WTC11 (cell line): Measurements from ENCODE around the gene UGT1A10. TPM values are rescaled to one million over a fixed set of nuclear protein-coding genes. Genes with fewer than 3 reads are reported as not detected.

ENCODE experiments used
- ATAC-seq: fragments of 200-7000 bp; cut with Tn5 transposase; 2 replicates; pipeline ENCODE4 v1.10.0; 2021; ENCODE audit warnings: mild to moderate bottlenecking, moderate library complexity
- CTCF ChIA-PET: fragments of 300-600 bp; sonication (Branson Sonifier 250); formaldehyde crosslinking; loops from one replicate; lab custom pipeline; 2021; ENCODE audit warnings: antibody characterized with exemption; lab: Charles Lee
- POLR2A ChIA-PET: fragments of 350-600 bp; sonication (Branson Sonifier 250); formaldehyde crosslinking; loops from one replicate; lab custom pipeline; 2021; ENCODE audit warnings: antibody characterized with exemption; lab: Charles Lee
- DNase-seq: peaks from one replicate; pipeline ENCODE4 v3.0.0; 2021; ENCODE audit warnings: low spot score
- H3K27ac Mint-ChIP-seq: 2 replicates; pipeline ENCODE4 v1.8.0; 2021; ENCODE audit warnings: mixed read lengths
- H3K27me3 Mint-ChIP-seq: 2 replicates; pipeline ENCODE4 v1.8.0; 2021; ENCODE audit warnings: low read depth, mild to moderate bottlenecking, moderate library complexity, mixed read lengths
- H3K36me3 Mint-ChIP-seq: 2 replicates; pipeline ENCODE4 v1.8.0; 2021; ENCODE audit warnings: mixed read lengths
- H3K4me1 Mint-ChIP-seq: 2 replicates; pipeline ENCODE4 v1.8.0; 2022; ENCODE audit warnings: mixed read lengths
- H3K4me3 Mint-ChIP-seq: 2 replicates; pipeline ENCODE4 v1.8.0; 2021; ENCODE audit warnings: mild to moderate bottlenecking, moderate library complexity, mixed read lengths
- H3K9me3 Mint-ChIP-seq: 2 replicates; pipeline ENCODE4 v1.8.0; 2021; ENCODE audit warnings: mixed read lengths
- ATF1 ChIP-seq: sonication (generic); formaldehyde crosslinking; IDR thresholded peaks from 2 replicates; pipeline ENCODE4 v1.8.1; 2023; ENCODE audit warnings: mild to moderate bottlenecking, moderate library complexity, missing genetic modification reagents
- FOXP1 ChIP-seq: sonication (generic); formaldehyde crosslinking; IDR thresholded peaks from 2 replicates; pipeline ENCODE4 v1.8.0; 2022; ENCODE audit warnings: missing genetic modification reagents, mild to moderate bottlenecking, moderate library complexity, borderline replicate concordance
- GTF2I ChIP-seq: fragments of 250-450 bp; sonication (Bioruptor Pico); conservative IDR thresholded peaks from 2 replicates; pipeline ENCODE4 v1.4.0; 2021; ENCODE audit warnings: mild to moderate bottlenecking
- HMGA2 ChIP-seq: fragments of 250-450 bp; sonication (Bioruptor Pico); IDR thresholded peaks from 2 replicates; pipeline ENCODE4 v1.4.0; 2021; ENCODE audit warnings: mild to moderate bottlenecking, moderate library complexity
- MYBL2 ChIP-seq: sonication (generic); formaldehyde crosslinking; IDR thresholded peaks from 2 replicates; pipeline ENCODE4 v1.8.1; 2023; ENCODE audit warnings: mild to moderate bottlenecking, moderate library complexity, missing genetic modification reagents
- NFYB ChIP-seq: sonication (generic); formaldehyde crosslinking; conservative IDR thresholded peaks from 2 replicates; pipeline ENCODE4 v1.8.0; 2022; ENCODE audit warnings: low read depth, missing genetic modification reagents
- NR3C1 ChIP-seq: sonication (generic); formaldehyde crosslinking; conservative IDR thresholded peaks from 2 replicates; pipeline ENCODE4 v1.8.1; 2023; ENCODE audit warnings: low read depth, mild to moderate bottlenecking, missing genetic modification reagents
- TEAD1 ChIP-seq: sonication (generic); formaldehyde crosslinking; IDR thresholded peaks from 2 replicates; pipeline ENCODE4 v1.8.0; 2022; ENCODE audit warnings: mild to moderate bottlenecking, missing genetic modification reagents
- ZBTB21 ChIP-seq: sonication (generic); formaldehyde crosslinking; IDR thresholded peaks from 2 replicates; pipeline ENCODE4 v1.8.1; 2023; ENCODE audit warnings: mild to moderate bottlenecking, missing genetic modification reagents, borderline replicate concordance
- ZNF263 ChIP-seq: sonication (generic); formaldehyde crosslinking; IDR thresholded peaks from 2 replicates; pipeline ENCODE4 v1.8.1; 2022; ENCODE audit warnings: low read depth, mild to moderate bottlenecking, moderate library complexity, missing genetic modification reagents
- ZNF423 ChIP-seq: fragments of 250-450 bp; sonication (Bioruptor Pico); IDR thresholded peaks from 2 replicates; pipeline ENCODE4 v2.1.2; 2022; ENCODE audit warnings: mild to moderate bottlenecking, moderate library complexity
- ZNF671 ChIP-seq: fragments of 250-450 bp; sonication (Bioruptor Pico); IDR thresholded peaks from 2 replicates; pipeline ENCODE4 v1.8.0; 2021; ENCODE audit warnings: mild to moderate bottlenecking
- total RNA-seq: library from RNA; stranded (reverse); gene quantifications from 3 replicates; pipeline ENCODE4 v1.2.3, GENCODE V29; 2021
- TF ChIP-seq, protein P1 (sequence below): sonication (generic); formaldehyde crosslinking; IDR thresholded peaks from 2 replicates; pipeline ENCODE4 v1.8.0; 2022; ENCODE audit warnings: missing genetic modification reagents
- TF ChIP-seq, protein P2 (sequence below): sonication (generic); formaldehyde crosslinking; IDR thresholded peaks from 2 replicates; pipeline ENCODE4 v1.8.1; 2022; ENCODE audit warnings: mild to moderate bottlenecking, missing genetic modification reagents, moderate library complexity, borderline replicate concordance
- TF ChIP-seq, protein P3 (sequence below): sonication (generic); formaldehyde crosslinking; IDR thresholded peaks from 2 replicates; pipeline ENCODE4 v1.8.0; 2022; ENCODE audit warnings: mild to moderate bottlenecking, missing genetic modification reagents
- TF ChIP-seq, protein P4 (sequence below): sonication (generic); formaldehyde crosslinking; IDR thresholded peaks from 2 replicates; pipeline ENCODE4 v1.8.0; 2023; ENCODE audit warnings: missing genetic modification reagents
- TF ChIP-seq, protein P5 (sequence below): sonication (generic); formaldehyde crosslinking; IDR thresholded peaks from 2 replicates; pipeline ENCODE4 v1.8.0; 2023; ENCODE audit warnings: mild to moderate bottlenecking, missing genetic modification reagents
- TF ChIP-seq, protein P6 (sequence below): sonication (generic); formaldehyde crosslinking; IDR thresholded peaks from 2 replicates; pipeline ENCODE4 v1.8.1; 2022; ENCODE audit warnings: missing genetic modification reagents, borderline replicate concordance
- TF ChIP-seq, protein P7 (sequence below): sonication (generic); formaldehyde crosslinking; IDR thresholded peaks from 2 replicates; pipeline ENCODE4 v1.8.1; 2022; ENCODE audit warnings: mild to moderate bottlenecking, moderate library complexity, missing genetic modification reagents

The UGT1A10 gene
- total RNA-seq, 1 experiment from 2014 or later: not detected

DNA sequence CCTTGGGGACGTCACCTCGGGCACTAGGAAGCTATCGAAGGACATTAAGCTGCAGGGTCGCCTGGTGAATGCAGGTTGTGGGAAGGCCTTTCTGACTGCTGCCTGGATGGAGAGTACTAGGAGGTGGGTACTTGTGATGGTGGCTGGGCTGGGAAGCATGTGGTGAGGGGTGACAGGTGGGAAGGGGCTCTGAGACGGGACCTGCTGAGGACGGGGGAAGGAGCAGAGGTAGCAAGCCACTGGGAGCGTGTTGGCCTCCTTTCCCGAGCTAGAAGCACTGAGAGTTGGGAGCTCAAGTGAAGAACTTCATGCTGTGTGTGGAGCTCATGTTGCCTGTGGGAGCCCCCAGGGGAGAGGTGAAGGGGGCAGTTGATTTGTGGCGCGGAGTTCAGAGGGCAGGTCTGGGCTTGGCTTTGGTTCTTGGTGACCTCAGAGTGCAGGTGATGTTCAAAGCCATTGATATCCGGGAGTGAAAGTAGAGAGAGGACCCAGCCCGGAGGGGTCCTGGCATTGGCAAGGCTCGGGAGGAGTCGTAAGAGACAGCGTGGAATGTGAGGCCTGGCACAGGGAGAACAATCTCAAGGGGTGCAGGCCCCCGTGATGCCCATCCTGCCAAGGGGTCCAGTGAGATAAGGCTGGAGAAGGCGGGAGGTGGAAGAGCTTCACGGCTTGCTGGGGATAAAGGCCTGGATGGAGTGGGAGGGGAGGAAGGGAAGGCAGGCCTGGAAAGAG is 155.1 kb downstream of the UGT1A10 start:
- Mint-ChIP-seq H3K9me3 (peaks cover 8% of the 10 kb centered on the region), H3K27me3 (no peaks in the 10 kb centered on the region; the same call in 1 of the 2 replicates), H3K27ac (no peak overlapping the region), H3K36me3 (no peaks in the 10 kb centered on the region), H3K4me3 (no peak overlapping the region), H3K4me1 (no peaks in the 10 kb centered on the region)
- no peak for TF ChIP-seq TEAD1 (CRISPR knock-in tag)
- no peak for TF ChIP-seq NFYB (CRISPR knock-in tag)
- TF ChIP-seq, protein P1, sequence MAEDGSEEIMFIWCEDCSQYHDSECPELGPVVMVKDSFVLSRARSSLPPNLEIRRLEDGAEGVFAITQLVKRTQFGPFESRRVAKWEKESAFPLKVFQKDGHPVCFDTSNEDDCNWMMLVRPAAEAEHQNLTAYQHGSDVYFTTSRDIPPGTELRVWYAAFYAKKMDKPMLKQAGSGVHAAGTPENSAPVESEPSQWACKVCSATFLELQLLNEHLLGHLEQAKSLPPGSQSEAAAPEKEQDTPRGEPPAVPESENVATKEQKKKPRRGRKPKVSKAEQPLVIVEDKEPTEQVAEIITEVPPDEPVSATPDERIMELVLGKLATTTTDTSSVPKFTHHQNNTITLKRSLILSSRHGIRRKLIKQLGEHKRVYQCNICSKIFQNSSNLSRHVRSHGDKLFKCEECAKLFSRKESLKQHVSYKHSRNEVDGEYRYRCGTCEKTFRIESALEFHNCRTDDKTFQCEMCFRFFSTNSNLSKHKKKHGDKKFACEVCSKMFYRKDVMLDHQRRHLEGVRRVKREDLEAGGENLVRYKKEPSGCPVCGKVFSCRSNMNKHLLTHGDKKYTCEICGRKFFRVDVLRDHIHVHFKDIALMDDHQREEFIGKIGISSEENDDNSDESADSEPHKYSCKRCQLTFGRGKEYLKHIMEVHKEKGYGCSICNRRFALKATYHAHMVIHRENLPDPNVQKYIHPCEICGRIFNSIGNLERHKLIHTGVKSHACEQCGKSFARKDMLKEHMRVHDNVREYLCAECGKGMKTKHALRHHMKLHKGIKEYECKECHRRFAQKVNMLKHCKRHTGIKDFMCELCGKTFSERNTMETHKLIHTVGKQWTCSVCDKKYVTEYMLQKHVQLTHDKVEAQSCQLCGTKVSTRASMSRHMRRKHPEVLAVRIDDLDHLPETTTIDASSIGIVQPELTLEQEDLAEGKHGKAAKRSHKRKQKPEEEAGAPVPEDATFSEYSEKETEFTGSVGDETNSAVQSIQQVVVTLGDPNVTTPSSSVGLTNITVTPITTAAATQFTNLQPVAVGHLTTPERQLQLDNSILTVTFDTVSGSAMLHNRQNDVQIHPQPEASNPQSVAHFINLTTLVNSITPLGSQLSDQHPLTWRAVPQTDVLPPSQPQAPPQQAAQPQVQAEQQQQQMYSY (CRISPR knock-in tag): no peak
- TF ChIP-seq, protein P2, sequence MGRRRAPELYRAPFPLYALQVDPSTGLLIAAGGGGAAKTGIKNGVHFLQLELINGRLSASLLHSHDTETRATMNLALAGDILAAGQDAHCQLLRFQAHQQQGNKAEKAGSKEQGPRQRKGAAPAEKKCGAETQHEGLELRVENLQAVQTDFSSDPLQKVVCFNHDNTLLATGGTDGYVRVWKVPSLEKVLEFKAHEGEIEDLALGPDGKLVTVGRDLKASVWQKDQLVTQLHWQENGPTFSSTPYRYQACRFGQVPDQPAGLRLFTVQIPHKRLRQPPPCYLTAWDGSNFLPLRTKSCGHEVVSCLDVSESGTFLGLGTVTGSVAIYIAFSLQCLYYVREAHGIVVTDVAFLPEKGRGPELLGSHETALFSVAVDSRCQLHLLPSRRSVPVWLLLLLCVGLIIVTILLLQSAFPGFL (CRISPR knock-in tag): no peak
- no peak for TF ChIP-seq FOXP1 (CRISPR knock-in tag)
- TF ChIP-seq, protein P3, sequence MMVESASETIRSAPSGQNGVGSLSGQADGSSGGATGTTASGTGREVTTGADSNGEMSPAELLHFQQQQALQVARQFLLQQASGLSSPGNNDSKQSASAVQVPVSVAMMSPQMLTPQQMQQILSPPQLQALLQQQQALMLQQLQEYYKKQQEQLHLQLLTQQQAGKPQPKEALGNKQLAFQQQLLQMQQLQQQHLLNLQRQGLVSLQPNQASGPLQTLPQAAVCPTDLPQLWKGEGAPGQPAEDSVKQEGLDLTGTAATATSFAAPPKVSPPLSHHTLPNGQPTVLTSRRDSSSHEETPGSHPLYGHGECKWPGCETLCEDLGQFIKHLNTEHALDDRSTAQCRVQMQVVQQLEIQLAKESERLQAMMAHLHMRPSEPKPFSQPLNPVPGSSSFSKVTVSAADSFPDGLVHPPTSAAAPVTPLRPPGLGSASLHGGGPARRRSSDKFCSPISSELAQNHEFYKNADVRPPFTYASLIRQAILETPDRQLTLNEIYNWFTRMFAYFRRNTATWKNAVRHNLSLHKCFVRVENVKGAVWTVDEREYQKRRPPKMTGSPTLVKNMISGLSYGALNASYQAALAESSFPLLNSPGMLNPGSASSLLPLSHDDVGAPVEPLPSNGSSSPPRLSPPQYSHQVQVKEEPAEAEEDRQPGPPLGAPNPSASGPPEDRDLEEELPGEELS: no peak
- TF ChIP-seq ZNF671: no peak
- no peak for TF ChIP-seq NR3C1 (CRISPR knock-in tag)
- TF ChIP-seq HMGA2 (CRISPR knock-in tag): no peak
- ATAC-seq: no peak
- DNase-seq: no peak
- CTCF ChIA-PET: no interaction called here
- POLR2A ChIA-PET: no interaction called here

DNA sequence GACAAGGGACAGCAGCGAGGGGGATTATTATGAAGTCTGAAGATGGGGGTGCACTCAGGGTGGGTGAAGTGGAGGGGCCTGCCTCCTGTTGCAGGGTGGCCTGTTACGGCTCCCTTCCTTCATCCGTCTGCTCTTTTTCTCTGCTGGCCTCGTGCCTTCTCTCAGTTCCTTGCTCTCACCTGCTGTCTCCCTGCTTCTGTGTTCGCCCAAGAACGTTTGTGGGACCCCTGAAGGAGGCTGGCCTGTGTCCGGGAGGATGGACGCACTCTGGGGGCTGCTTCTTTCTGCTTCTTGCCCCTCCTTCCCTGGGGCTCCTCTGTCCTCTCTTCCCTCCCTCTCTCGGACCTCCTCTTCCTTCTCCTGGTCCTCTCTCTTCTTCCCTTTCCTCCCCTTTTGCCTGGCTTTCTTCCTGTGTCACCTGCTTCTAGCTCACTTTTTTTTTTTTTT is 155.7 kb downstream of the UGT1A10 start:
- Mint-ChIP-seq H3K36me3 (no peaks in the 10 kb centered on the region), H3K27ac (no peak overlapping the region), H3K4me1 (no peaks in the 10 kb centered on the region), H3K9me3 (peaks cover 6% of the 10 kb centered on the region), H3K27me3 (no peaks in the 10 kb centered on the region; the same call in 1 of the 2 replicates), H3K4me3 (no peak overlapping the region)
- CTCF ChIA-PET: no interaction called here
- POLR2A ChIA-PET: no interaction called here
- ATAC-seq: no peak
- no peak for DNase-seq
- TF ChIP-seq ZBTB21 (no peak), ZNF423 (CRISPR knock-in tag) (no peak), GTF2I (CRISPR knock-in tag) (no peak), ZNF263 (CRISPR knock-in tag) (no peak), MYBL2 (CRISPR knock-in tag) (no peak), ATF1 (CRISPR knock-in tag) (no peak)
- TF ChIP-seq, protein P2 (CRISPR knock-in tag): no peak
- TF ChIP-seq, protein P4, sequence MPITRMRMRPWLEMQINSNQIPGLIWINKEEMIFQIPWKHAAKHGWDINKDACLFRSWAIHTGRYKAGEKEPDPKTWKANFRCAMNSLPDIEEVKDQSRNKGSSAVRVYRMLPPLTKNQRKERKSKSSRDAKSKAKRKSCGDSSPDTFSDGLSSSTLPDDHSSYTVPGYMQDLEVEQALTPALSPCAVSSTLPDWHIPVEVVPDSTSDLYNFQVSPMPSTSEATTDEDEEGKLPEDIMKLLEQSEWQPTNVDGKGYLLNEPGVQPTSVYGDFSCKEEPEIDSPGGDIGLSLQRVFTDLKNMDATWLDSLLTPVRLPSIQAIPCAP (CRISPR knock-in tag): no peak
- TF ChIP-seq, protein P5, sequence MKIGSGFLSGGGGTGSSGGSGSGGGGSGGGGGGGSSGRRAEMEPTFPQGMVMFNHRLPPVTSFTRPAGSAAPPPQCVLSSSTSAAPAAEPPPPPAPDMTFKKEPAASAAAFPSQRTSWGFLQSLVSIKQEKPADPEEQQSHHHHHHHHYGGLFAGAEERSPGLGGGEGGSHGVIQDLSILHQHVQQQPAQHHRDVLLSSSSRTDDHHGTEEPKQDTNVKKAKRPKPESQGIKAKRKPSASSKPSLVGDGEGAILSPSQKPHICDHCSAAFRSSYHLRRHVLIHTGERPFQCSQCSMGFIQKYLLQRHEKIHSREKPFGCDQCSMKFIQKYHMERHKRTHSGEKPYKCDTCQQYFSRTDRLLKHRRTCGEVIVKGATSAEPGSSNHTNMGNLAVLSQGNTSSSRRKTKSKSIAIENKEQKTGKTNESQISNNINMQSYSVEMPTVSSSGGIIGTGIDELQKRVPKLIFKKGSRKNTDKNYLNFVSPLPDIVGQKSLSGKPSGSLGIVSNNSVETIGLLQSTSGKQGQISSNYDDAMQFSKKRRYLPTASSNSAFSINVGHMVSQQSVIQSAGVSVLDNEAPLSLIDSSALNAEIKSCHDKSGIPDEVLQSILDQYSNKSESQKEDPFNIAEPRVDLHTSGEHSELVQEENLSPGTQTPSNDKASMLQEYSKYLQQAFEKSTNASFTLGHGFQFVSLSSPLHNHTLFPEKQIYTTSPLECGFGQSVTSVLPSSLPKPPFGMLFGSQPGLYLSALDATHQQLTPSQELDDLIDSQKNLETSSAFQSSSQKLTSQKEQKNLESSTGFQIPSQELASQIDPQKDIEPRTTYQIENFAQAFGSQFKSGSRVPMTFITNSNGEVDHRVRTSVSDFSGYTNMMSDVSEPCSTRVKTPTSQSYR (CRISPR knock-in tag): no peak
- TF ChIP-seq, protein P6, sequence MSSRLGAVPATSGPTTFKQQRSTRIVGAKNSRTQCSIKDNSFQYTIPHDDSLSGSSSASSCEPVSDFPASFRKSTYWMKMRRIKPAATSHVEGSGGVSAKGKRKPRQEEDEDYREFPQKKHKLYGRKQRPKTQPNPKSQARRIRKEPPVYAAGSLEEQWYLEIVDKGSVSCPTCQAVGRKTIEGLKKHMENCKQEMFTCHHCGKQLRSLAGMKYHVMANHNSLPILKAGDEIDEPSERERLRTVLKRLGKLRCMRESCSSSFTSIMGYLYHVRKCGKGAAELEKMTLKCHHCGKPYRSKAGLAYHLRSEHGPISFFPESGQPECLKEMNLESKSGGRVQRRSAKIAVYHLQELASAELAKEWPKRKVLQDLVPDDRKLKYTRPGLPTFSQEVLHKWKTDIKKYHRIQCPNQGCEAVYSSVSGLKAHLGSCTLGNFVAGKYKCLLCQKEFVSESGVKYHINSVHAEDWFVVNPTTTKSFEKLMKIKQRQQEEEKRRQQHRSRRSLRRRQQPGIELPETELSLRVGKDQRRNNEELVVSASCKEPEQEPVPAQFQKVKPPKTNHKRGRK (CRISPR knock-in tag): no peak
- TF ChIP-seq, protein P7, sequence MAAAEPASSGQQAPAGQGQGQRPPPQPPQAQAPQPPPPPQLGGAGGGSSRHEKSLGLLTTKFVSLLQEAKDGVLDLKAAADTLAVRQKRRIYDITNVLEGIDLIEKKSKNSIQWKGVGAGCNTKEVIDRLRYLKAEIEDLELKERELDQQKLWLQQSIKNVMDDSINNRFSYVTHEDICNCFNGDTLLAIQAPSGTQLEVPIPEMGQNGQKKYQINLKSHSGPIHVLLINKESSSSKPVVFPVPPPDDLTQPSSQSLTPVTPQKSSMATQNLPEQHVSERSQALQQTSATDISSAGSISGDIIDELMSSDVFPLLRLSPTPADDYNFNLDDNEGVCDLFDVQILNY (CRISPR knock-in tag): no peak
